Hypothalamus (tissue), 51 donors: ENCODE results near the gene ZRANB3.
"Not testable (repeated sequence)": the region's sequence is repeated elsewhere in the genome, so short reads cannot be mapped to it uniquely, and the experiment has no call there.

ENCODE experiments used
- DNase-seq, 51 donors: peaks; one replicate each; lab custom pipeline; 2025; lab: John Stamatoyannopoulos, UW

The ZRANB3 gene

DNA sequence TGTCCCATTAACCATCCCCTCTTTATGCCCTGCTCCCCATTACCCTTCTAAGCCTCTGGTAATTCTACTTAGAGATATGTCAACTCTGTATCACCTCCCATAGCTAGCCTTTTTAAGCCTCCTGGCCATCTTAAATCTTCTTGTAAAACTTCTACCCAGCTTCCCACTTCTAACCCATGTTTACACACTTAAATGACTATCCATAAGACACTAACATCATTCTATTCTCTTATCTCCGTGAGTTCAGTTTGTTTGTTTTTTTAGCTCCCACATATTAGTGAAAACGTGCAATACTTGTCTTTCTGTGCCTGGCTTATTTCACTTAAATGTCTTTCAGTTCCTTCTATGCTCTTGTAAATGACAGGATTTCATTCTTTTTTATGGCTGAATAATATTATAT, 436.5 kb downstream of the ZRANB3 start:
- DNase-seq = no peak

DNA sequence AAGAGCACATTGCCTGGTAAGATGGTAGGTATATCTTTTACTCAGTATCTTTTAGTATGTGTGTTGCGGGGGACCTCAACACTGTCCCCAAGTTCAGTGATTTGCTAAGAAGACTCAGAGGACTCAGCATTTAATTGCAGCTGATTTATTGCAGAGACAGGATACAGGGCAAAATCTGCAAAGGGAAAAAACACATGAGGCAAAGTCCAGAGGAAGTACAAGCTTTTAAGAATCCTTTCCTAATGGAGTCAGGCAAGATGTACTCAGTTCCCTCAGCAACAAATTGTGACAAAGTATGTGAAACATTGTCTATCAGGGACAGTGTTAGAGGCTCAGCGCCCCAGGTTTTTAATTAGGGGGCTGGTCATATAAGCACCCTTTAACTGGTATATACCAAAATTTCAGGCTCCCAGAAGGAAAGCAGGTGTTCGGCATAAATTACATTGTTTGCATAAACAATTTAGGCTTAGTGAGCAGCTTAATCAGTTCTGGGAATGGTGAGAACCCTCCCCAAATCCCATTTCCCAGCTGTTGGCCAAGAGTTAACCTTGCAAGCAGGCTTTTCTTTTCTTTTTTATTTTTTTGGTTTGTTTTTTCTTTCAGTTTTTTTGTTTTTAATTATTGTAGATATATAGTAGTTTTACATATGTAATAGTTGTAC, 437.2 kb downstream of the ZRANB3 start:
- no peak for DNase-seq

DNA sequence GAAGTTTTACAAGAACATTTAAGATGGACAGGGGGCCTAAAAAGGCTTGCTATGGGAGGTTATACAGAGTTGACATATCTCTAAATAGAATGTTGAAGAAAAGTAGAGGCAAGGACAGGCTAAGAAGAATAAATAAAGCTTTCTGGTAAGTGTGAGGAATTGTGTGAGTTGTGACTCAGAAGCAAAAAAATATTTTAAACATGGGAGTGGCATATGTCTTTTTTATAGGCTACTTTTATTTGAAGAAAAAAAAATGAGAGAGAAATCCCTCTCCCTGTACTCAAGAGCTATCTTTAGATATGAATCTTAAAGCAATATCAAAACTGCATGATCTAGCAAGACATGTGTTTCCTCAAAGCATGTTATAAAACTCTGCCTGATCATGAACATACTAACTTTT, 437.8 kb downstream of the ZRANB3 start:
- no peak for DNase-seq

DNA sequence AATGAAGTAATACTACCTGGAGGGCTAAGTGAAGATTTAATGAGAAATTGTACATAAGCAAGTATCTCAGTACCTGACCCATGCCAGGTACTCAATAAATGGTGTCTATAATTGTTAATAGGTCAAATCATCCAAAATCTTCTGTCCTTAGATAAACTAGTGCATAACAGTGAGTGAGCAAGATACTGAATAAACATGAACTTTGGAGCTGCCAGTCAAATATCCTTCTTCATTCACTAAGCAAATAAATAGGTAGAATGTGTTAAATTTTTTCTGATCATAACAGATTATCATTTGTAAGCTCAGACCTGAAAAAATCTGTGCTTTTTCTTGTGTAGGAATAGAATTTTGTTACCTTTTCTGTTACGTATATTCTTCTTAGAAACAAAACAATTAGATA, 439.3 kb downstream of the ZRANB3 start:
- no peak for DNase-seq

DNA sequence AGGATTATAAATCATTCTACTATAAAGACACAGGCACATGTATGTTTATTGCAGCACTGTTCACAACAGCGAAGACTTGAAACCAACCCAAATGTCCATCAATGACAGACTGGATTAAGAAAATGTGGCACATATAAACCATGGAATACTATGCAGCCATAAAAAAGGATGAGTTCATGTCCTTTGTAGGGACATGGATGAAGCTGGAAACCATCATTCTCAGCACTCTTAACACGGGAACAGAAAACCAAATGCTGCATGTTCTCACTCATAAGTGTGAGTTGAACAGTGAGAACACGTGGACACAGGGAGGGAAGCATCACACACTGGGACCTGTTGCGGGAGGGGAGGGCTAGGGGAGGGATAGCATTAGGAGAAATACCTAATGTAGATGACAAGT, 441.4 kb downstream of the ZRANB3 start:
- DNase-seq = not testable (repeated sequence)
